Hematopoietic multipotent progenitor cell treated with erythropoietin and hydrocortisone succinate and interleukin-3 and kit ligand, for 17 days (in vitro differentiated cells): ENCODE data around the gene CYP4F22.
"Not testable (repeated sequence)": the region's sequence is repeated elsewhere in the genome, so short reads cannot be mapped to it uniquely, and the experiment has no call there.

Experiments used
- DNase-seq: peaks from one replicate; pipeline ENCODE4 v3.0.0-alpha.2; 2015; ENCODE audit warnings: low spot score

Gene CYP4F22

DNA sequence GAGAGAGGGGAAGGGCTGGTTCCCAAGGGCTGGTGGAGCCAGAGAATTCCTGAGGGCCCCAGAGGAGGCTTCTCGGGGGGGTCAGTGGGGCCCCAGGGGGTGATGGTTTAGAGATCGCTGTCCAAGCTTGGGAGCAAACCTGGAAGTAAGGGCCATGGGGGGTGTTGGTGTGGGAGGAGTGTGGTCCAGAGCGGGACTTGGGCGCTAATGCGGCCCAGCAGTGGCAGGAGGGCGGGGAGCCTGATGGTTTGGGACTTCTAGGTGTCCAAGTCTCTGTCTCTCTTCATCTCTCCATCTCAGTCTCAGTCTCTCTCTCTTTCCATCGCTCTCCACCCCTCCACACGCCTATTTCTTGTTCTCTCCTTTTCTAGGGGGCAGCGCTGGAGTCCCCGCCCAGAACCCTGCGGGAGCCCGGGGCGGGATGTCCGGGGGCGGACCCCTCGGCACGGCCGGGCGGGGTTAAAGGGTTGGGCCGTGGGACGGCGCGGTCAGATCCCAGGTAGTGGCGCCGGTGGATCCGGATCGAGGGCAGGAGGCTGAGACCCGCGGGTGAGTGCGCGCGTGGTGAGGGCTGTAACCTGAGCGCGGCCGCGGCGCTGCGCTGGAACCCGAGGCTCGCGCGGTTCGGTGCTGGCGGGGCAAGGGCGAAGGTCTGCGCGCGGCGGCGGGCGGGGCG, at the start of gene CYP4F22:
Gene CYP4F22 (plus strand): TSS at position 491 of the 676 bp plus-strand sequence. CDS start 16,812 bp downstream, outside the sequence.
- no peak for DNase-seq

DNA sequence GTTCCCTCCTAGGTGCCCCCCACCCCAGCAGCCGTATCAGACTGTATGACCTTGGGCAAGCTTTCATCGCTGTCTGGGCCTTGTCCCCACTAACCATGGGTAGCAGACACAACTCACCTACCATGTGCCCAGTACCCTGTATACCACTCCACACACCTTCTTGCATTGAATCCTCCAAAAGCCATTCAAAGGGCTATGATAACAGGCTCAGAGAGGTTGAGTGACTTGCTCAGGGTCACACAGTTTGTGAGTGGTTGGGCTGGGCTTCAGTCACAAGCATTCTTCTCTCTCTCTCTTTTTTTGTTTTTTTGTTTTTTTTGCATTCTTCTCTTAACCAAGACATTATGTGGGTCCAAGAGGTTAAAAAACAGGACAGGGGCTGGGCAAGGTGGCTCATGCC, 46.6 kb upstream of the CYP4F22 start:
- no peak for DNase-seq

DNA sequence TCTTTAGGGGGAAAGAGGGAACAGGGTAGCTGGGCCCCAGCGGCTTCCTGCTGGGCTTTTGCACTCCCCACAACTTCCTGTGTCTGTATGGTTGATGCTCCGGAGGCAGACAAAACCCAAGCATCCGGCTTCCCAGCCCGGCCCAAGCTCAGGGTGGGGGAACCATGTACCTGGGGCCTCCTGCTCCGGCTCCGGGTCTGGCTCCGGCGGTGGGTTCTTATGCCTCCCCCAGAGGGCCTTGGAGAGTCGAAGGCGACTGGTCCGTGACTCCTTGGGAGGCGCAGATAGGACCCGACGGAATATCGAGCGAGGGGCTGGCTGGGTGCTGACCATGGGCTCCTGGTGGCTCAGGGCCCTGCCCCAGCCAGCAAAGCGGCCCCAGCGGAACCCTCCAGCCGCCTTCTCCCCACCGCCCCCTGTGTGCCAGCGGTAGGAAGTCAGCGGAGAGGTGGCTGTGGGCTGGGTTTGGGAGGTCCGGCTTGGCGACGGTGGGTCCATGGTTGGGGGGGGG, 44.4 kb upstream of the CYP4F22 start:
- DNase-seq, result no peak

DNA sequence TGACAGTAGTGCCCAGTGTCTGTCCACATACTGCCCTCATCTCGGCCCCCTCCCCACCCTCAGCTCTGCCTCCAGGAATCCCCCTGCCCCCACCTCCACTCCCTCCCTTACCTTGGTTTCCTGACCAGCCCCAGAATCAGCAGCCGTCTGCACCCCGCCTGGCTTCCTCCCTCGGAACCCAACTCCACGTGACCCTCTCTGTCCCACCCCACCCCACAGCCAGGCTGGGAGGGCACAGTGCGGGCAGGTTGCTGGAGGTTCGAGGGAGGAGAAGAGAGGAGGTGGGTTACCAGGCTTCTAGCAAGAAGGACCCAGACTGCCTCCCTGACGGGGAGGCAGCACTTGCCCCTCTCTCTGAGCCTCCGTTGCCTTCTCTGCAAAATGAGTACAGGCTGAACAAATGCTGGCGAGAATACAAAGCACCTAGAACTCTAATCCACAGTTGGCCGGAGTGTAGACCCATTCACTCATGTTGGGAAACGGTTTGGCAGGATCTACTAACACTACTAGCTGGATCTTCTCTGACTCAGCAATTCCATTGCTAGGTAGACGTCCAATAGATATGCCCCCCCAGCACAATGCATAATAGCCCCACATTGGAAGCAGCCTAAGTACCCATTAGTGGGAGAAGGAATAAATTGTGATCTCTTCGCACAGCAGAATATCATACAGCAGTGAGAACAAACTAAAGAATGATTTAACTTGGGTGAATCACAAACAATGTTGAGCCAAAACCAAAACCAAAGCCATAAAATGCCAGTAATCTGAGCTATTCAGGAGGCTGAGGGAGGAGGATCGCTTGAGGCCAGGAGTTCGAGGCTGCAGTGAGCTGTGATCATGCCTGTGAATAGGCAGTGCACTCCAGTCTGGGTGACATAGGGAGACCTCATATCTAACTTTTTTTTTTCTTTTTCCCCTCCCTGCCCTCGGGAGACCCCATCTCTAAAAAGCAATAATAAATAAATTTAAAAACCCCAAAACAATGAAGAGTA, 43.6 kb upstream of the CYP4F22 start, which contains the start of gene RASAL3:
Gene RASAL3 (minus strand): TSS at position 151 of the 992 bp plus-strand sequence. CDS start 186 bp downstream, outside the sequence.
- no peak for DNase-seq

GRCh38 chr19:15466851-15467733, 41.2 kb upstream of the CYP4F22 start:
- peak; percentile 57 for DNase-seq

GRCh38 chr19:15467734-15468214, 40.6 kb upstream of the CYP4F22 start:
- DNase-seq, result no peak

DNA sequence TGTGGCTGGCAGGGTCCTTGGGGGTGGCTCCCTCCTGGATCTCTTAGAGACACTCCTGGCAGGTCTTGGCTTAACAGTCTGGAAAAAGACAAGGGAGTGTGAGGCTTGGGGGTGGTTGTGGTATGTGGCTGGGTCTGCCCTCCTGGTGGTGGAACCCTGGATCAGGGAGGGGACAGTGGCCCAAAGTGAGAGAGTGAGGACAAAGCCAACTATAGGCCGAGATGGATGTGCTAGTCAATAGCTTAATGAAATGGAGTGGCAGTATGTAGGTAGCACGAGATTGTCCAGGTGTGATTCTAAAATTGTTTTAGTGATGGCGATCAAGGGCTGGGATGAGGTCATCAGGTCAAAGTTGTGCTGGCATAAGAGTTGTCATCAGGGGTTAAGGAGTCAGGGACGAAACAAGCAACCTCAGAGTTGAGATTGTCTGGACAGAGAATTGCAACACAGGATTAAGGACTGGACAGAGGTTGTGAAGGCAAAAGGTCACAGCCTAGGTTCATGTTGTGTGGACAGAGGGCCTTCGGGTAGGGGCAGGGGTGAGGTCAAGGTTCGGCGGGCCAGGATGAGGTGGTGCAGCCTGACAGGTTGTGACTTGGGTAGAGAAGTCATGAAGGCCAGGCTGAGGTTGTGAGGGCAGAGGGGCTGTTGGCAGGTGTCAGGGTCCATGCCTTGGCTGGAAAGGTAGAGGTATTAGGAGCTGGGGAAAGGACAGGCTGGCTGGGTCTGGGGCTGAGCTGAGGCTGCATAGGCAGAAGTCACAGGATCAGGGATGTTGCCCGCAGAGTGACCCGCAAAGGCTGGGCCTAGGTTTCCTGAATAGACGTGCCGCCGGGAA, 39.4 kb upstream of the CYP4F22 start:
- DNase-seq, result no peak

DNA sequence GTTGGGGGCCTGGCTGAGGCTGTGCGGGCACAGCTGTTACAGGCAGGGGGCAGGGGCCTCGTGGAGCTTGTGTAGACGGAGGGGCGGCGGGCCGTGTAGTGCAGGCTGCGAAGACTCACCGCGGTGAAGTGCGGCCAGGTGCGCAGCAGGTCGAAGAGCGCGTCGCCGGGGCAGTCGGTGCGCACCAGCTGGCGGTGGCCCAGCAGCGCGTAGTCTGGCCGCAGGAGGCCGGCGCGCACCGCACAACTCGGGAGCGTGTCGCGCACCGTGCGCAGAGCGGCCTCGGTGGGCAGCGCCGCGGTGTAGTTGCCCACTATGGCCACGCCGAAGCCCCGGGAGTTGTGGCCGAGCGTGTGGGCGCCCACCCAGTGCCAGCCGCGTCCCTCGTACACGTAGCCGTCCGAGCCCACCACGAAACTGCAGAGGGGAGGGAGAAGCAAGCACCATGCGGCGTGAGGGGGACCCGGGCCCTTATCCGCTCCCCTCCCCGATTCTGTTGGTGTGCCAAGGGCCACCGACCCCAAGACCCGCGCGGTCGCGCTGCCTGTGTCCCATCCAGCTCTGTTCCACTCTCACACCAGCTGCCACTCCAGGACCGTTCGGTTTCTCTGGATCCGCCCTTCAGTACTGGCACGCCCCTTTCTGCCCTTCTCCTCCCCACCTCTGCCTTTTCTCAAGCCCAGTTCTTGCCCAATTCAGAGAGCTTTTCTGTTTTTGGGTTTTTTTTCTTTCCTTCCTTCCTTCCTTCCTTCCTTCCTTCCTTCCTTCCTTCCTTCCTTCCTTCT, 38.6 kb upstream of the CYP4F22 start:
- no peak for DNase-seq

DNA sequence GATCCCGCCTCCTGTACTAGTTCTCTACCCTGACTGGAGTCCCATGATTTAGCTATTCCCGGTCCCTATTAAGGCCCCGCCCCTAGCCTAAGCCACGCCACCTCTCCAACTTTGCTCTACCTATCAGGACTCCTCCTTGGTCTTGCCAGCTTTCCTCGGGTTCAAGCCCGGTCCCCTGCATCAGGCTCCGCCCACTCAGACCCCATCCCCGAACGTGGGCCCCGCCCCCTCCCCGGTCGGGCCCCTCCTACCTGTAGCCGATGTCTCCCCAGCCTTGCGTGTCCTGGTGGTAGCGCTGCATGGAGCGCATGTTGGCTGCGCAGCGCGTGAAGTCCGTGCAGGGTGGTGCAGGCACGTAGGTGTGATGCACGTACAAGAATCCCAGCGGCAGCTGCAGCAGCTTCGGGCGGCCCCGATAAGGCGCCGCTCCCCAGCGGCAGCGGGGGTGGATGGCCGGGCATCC, 36.7 kb upstream of the CYP4F22 start:
- DNase-seq, result no peak

GRCh38 chr19:15473821-15474220, 34.5 kb upstream of the CYP4F22 start:
- not testable (repeated sequence) for DNase-seq

GRCh38 chr19:15475169-15475568, 33.2 kb upstream of the CYP4F22 start:
- no peak for DNase-seq

DNA sequence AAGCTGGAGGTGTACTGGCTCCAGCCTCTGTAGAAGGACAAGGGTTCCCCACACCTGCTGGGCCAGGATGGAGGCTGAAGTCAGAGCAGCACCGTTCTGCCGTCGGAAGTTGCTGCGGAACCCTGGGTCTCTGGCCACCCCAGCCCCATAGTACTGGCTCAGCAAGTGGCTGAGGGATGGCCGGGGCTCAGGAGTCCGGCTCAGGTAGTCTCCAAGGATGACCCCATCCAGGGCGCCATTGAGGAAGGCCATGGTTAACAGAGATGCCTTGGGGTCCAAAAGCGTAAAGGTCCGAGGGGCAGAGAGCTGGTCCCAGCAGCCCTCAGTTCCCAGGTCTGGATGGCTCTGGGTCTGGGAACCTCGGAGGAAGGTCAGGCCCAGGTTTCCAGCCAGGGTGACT, 32.7 kb upstream of the CYP4F22 start:
- no peak for DNase-seq

DNA sequence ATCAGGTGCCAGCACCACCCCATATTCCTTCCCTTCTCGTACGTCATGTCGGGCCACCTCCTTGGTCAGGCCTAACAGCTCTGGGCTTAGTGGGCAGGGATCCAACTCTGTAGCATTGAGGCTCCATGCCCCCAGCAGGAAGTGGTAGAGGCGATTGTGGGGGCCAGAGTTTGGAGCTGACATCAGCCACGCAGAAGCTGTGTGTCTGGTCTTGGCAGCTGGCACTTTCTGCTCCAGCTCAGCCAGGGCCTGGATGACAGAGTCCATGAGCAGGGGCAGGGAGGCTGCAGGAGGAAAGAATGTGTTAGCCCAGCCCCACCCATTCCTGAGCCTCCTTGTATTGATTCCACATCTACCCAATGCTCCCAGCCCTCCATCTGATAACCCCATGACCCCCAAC, 32.0 kb upstream of the CYP4F22 start:
- DNase-seq, result no peak

- no peak for DNase-seq
Measured at GRCh38 chr19:15479391-15480345, 28.7 kb upstream of the CYP4F22 start, which contains the start of gene PGLYRP2. Gene PGLYRP2 (minus strand): TSS chr19:15479501. CDS start chr19:15479371, 130 bp downstream.

- not testable (repeated sequence) for DNase-seq
Measured at GRCh38 chr19:15480996-15481395, 27.3 kb upstream of the CYP4F22 start.

- not testable (repeated sequence) for DNase-seq
Measured at GRCh38 chr19:15485768-15486167, 22.6 kb upstream of the CYP4F22 start.

- DNase-seq, result no peak
Measured at GRCh38 chr19:15487038-15487437, 21.3 kb upstream of the CYP4F22 start.

GRCh38 chr19:15488489-15489226, 19.7 kb upstream of the CYP4F22 start:
- DNase-seq, result no peak
